WERI-Rb-1 (cell line): Measurements from ENCODE around the gene PRPF40A.
"Not testable (repeated sequence)": the region's sequence is repeated elsewhere in the genome, so short reads cannot be mapped to it uniquely, and the experiment has no call there.

ENCODE experiments used
- DNase-seq: peaks from one replicate; pipeline ENCODE4 v3.0.0-alpha.2; 2020
- H3K27ac ChIP-seq: fragments of 250-450 bp; sonication (Bioruptor Pico); 2 replicates; pipeline ENCODE4 v1.5.1; 2020; ENCODE audit warnings: mild to moderate bottlenecking, moderate library complexity
- H3K27me3 ChIP-seq: fragments of 250-450 bp; sonication (Bioruptor Pico); 2 replicates; pipeline ENCODE4 v1.5.1; 2021; ENCODE audit warnings: mild to moderate bottlenecking, low read depth, moderate library complexity; ENCODE audit not compliant: insufficient read depth, severe bottlenecking
- H3K36me3 ChIP-seq: fragments of 250-450 bp; sonication (Bioruptor Pico); 2 replicates; pipeline ENCODE4 v1.5.1; 2020; ENCODE audit warnings: mild to moderate bottlenecking, moderate library complexity
- H3K4me3 ChIP-seq: 2 replicates; pipeline ENCODE4 v1.5.1; 2011; ENCODE audit warnings: low read depth, mild to moderate bottlenecking, control low read depth, low read length
- H3K9me3 ChIP-seq: fragments of 250-450 bp; sonication (Bioruptor Pico); 2 replicates; pipeline ENCODE4 v1.5.1; 2021; ENCODE audit warnings: mild to moderate bottlenecking, moderate library complexity; ENCODE audit not compliant: severe bottlenecking
- TF ChIP-seq, protein P1 (sequence below): IDR thresholded peaks from 2 replicates; pipeline ENCODE4 v1.5.1; 2011; ENCODE audit warnings: low read depth, mild to moderate bottlenecking, control low read depth, inconsistent platforms, low read length

Gene PRPF40A

DNA sequence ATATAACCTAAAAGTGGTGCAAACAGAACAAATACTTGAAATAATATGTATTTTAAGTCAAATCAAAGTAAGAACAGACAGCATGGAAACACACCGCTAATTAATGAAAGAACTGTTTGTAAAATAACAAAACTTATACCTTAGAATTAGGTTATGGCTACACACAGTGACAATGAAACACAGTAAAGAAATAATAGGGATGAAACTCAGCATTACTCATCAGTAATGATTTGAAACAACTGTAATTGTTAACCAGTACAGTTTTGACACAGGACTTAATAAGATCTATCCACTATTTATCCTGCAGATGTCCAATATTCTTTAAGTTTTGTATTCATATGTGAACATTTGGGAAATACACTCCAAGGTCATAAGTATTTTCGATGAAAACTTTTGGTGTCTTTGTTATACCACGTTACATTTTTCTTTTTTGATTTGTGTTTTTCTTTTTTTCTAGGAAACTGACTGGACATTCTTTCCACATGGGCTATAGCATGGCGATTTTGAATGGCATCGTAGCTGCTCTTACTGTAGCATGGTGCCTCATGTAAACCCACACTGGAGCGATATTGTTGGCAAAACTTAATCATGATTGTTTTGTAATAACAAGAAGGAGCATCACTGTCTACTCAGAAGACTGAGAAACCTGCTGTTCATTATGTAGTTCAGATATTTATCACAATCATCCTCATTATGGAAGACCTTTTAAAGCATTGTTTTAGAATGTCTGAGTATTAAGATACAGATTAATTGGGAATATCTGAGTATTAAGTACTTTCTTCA lies 42.2 kb upstream of the PRPF40A start:
- TF ChIP-seq, protein P1, sequence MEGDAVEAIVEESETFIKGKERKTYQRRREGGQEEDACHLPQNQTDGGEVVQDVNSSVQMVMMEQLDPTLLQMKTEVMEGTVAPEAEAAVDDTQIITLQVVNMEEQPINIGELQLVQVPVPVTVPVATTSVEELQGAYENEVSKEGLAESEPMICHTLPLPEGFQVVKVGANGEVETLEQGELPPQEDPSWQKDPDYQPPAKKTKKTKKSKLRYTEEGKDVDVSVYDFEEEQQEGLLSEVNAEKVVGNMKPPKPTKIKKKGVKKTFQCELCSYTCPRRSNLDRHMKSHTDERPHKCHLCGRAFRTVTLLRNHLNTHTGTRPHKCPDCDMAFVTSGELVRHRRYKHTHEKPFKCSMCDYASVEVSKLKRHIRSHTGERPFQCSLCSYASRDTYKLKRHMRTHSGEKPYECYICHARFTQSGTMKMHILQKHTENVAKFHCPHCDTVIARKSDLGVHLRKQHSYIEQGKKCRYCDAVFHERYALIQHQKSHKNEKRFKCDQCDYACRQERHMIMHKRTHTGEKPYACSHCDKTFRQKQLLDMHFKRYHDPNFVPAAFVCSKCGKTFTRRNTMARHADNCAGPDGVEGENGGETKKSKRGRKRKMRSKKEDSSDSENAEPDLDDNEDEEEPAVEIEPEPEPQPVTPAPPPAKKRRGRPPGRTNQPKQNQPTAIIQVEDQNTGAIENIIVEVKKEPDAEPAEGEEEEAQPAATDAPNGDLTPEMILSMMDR = no peak
- DNase-seq = no peak
- Histone ChIP-seq H3K36me3 (peaks cover 6% of the 10 kb centered on the region; the same call in 1 of the 2 replicates), H3K9me3 (no peaks in the 10 kb centered on the region), H3K27me3 (no peaks in the 10 kb centered on the region), H3K27ac (no peak overlapping the region), H3K4me3 (no peak overlapping the region)

DNA sequence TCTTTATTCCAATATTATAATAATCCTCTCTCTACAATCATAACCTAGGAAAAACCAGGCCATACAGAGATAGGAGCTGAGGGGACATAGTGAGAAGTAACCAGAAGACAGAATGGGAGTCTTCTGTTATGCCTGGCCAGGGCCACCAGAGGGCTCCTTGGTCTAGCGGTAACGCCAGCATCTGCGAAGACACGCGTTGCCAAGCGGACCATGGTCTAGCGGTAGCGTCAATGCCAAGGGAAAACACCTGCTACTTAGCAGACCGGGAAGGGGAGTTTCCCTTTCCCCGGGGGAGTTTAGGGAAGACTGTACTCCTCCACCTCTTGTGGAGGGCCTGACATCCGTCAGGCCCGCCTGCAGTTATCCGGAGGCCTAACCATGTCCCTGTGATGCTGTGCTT lies 37.8 kb upstream of the PRPF40A start:
- peaks cover 9% of the 10 kb centered on the region for H3K36me3 ChIP-seq
- TF ChIP-seq, protein P1 = peak; percentile 55

DNA sequence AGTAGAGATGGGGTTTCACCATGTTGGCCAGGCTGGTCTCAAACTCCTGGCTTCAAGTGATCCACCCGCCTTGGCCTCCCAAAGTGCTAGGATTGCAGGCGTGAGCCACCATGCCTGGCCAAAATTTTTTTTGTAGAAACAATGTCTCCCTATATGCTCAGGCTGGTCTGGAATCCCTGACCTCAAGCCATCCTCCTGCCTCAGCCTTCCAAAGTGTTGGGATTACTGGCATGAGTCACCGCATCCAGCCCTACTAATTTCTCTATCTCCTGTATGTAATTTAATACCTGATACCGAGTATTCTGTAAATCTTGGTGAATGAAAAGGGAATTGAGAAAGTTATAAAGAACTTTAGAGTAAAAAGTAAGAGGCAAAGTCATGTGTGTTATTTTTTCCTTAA lies 30.5 kb upstream of the PRPF40A start:
- H3K36me3 ChIP-seq = peaks cover 13% of the 10 kb centered on the region
- H3K27me3 ChIP-seq, DNase-seq, H3K27ac ChIP-seq, H3K9me3 ChIP-seq, H3K4me3 ChIP-seq: not testable (repeated sequence)

More for the DNA sequence above, 37.8 kb upstream of the PRPF40A start:
- no peak for DNase-seq
- no peak overlapping the region for H3K4me3 ChIP-seq
- H3K27me3 ChIP-seq = no peaks in the 10 kb centered on the region
- no peaks in the 10 kb centered on the region for H3K9me3 ChIP-seq
- H3K27ac ChIP-seq = no peak overlapping the region

DNA sequence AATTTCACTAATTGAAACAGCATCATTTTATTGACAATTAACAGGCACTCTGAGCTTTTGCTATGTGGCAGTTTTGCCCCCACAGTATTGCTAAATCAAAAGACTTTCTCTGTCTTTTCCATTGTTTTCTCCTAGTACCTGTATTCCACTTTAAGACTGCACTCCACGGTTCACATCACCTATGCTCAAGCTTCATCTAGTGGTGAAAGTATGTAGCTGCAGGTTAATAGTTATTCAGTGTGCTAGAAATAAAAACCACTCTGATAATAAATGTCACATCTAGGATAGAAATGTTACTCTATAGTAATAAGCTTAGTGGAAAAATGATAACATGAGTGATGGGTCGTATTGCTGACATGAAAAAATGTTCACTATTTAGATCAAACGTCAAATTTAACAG lies 25.7 kb upstream of the PRPF40A start:
- H3K36me3 ChIP-seq = peaks cover 22% of the 10 kb centered on the region
- H3K9me3 ChIP-seq = no peaks in the 10 kb centered on the region
- no peak overlapping the region for H3K4me3 ChIP-seq
- TF ChIP-seq, protein P1 = peak; percentile 42; the same call in 1 of the 2 replicates
- no peak overlapping the region for H3K27ac ChIP-seq
- no peaks in the 10 kb centered on the region for H3K27me3 ChIP-seq
- no peak for DNase-seq

DNA sequence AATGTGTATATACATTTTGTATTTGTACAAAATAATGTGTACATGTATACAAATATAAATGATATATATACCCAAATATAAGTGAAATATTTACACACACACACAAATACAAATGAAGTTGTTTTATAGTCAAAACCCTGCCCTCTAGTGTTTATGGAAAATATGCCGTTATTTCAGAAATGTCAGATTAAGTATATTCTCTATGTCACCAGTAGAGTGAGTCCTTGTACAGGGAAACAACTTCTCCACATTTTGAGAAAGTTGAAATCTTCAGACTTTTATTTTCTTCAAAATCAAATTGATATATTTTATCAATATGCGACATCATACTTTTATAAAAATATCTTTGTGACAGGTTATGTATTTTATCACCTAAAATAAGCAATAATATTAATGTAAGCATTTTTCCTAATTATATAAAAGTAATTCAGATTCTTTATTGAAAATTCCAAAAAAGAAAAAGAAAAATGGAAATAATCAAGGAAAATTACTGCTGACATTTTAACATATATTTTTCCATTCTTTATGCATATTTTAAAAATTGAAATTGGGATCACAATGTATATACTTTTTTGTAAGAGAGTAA lies 23.6 kb upstream of the PRPF40A start:
- Histone ChIP-seq H3K27ac (no peak overlapping the region), H3K27me3 (no peaks in the 10 kb centered on the region), H3K4me3 (no peak overlapping the region), H3K9me3 (no peaks in the 10 kb centered on the region), H3K36me3 (peaks cover 39% of the 10 kb centered on the region)
- TF ChIP-seq, protein P1 = peak; percentile 17; the same call in 1 of the 2 replicates
- no peak for DNase-seq

DNA sequence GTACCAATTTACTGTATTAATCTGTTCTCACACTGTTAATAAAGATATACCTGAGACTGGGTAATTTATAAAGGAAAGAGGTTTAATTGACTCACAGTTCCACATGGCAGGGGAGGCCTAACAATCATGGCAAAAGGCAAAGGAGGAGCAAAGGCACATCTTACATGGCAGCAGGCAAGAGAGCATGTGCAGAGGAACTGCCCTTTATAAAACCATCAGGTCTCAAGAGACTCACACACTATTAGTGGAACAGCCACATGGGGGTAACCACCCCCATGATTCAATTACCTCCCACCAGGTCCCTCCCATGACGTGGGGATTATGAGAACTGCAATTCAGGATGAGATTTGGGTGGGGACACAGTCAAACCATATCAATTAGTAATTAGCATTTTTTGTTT lies 22.4 kb upstream of the PRPF40A start:
- DNase-seq, H3K4me3 ChIP-seq: not testable (repeated sequence)
- H3K36me3 ChIP-seq = peaks cover 45% of the 10 kb centered on the region

More for the DNA sequence above, 22.4 kb upstream of the PRPF40A start:
- not testable (repeated sequence) for H3K27me3 ChIP-seq, H3K9me3 ChIP-seq, H3K27ac ChIP-seq
